ENCODE data around the gene DBH. TPM values are rescaled to one million over a fixed set of nuclear protein-coding genes. Genes with fewer than 3 reads are reported as not detected.

The DBH gene
- total RNA-seq, 4 donors from 2014 or later = not detected

- no peaks in the 10 kb centered on the region for H3K9me3 ChIP-seq
- H3K27ac ChIP-seq = no peak overlapping the region
- no peaks in the 10 kb centered on the region for H3K36me3 ChIP-seq
- H3K27me3 ChIP-seq = peaks cover 0 to 99% (median 3%) of the 10 kb centered on the region in 4 donors
- no peak for DNase-seq
- WGBS, 2 donors = 18 to 54% methylated on average over 2 to 4 of the region's 7 CpGs
- intact Hi-C loops (cut with DNase I) = no loop called here
- H3K4me1 ChIP-seq = peaks cover 0 to 4% (median 4%) of the 10 kb centered on the region in 3 donors
- TF ChIP-seq CTCF (IDR thresholded peaks at IDR 0.05) (no peak), POLR2A (IDR thresholded peaks at IDR 0.05) (no peak)
- H3K4me3 ChIP-seq = no peak overlapping the region
These were observed 28.8 kb upstream of the DBH start for GRCh38 chr9:133607381-133607780.

DNA sequence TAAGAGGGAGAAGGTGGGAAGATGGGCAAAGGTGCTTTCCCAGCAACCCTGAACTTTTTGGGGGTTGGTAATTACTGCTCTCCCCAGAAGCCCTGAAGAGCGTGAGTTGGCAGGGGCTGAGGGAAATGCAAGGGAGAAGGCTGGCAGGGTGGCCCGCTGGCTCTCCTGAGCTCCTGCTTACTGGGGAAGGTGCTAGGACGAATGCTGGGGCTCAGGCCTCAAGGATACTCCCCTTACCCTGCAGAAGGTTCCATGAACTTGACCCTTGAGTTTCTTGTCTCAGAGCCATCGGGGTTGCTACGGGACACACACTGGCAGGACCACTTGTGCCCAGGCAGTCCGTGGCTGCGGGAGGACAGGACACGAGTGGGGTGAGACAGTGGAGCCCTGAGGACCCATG is 28.2 kb upstream of the DBH start:
- Histone ChIP-seq H3K27me3 (peaks cover 0 to 99% (median 3%) of the 10 kb centered on the region in 4 donors), H3K27ac (no peak overlapping the region), H3K9me3 (no peaks in the 10 kb centered on the region), H3K36me3 (no peaks in the 10 kb centered on the region), H3K4me3 (no peak overlapping the region), H3K4me1 (peaks cover 0 to 4% (median 4%) of the 10 kb centered on the region in 3 donors)
- WGBS, 2 donors = 50 to 78% methylated on average over 1 to 5 of the region's 8 CpGs
- no peak for DNase-seq
- intact Hi-C loops (cut with DNase I) = no loop called here
- TF ChIP-seq POLR2A (IDR thresholded peaks at IDR 0.05) = no peak
- no peak for TF ChIP-seq CTCF (IDR thresholded peaks at IDR 0.05)

DNA sequence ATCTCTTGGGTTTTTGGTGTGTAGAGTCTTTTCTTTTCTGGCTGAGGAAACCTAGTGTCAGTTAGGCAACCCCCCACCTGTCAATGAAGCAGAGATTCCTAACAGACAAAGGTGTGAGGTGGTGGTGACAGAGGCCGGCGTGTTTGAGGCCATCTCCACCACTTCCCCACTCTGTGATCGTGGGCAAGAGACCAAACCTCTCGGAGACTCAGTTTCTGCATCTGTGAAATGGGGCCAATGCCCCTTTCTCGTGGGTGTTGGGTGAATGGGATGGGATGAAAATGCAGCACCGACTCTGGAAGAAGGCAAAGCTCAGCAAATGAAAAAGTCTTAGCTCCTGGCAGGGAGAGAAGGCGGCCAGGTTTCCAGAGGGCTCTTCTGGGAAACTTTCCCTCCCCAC is 27.8 kb upstream of the DBH start:
- intact Hi-C loops (cut with DNase I) = no loop called here

DNA sequence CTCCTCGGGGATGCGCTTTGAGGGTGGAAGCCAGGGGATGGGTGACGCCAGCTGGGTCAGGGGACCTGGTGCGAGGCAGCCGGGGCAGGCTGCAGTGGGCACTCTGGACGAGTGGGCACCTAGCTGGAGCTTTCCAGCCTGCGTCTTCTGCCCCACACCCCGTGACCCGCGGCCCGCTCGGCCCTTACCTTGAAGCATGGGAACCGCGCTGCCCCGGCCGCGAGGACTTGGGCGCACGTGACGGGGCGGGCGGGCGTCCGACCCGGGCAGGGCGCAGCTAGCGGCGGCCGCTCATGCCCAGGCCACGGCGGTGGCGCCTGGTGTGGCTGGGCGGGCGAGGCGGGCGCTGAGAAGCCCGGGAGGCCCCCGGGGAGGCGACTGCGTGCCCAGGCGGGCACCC is 27.3 kb upstream of the DBH start:
- Histone ChIP-seq H3K4me1 (peaks cover 0 to 4% (median 4%) of the 10 kb centered on the region in 3 donors), H3K36me3 (no peaks in the 10 kb centered on the region), H3K9me3 (no peaks in the 10 kb centered on the region), H3K4me3 (peak overlapping the region in 1 of 4 donors; percentile 9), H3K27ac (no peak overlapping the region), H3K27me3 (peaks cover 0 to 100% (median 3%) of the 10 kb centered on the region in 4 donors)
- 33% methylated on average over 1 of the region's 41 CpGs; no CpG with 5 or more reads in 1 of the 2 donors for WGBS, 2 donors
- no peak for DNase-seq
- intact Hi-C loops (cut with DNase I) = no loop called here
- no peak for TF ChIP-seq CTCF (IDR thresholded peaks at IDR 0.05)
- no peak for TF ChIP-seq POLR2A (IDR thresholded peaks at IDR 0.05)

More for the DNA sequence above, 27.8 kb upstream of the DBH start:
- no peak for DNase-seq
- H3K4me3 ChIP-seq = no peak overlapping the region
- peaks cover 0 to 99% (median 3%) of the 10 kb centered on the region in 4 donors for H3K27me3 ChIP-seq
- H3K9me3 ChIP-seq = no peaks in the 10 kb centered on the region
- TF ChIP-seq CTCF (IDR thresholded peaks at IDR 0.05) (no peak), POLR2A (IDR thresholded peaks at IDR 0.05) (no peak)
- no peak overlapping the region for H3K27ac ChIP-seq
- no peaks in the 10 kb centered on the region for H3K36me3 ChIP-seq
- H3K4me1 ChIP-seq = peaks cover 0 to 4% (median 4%) of the 10 kb centered on the region in 3 donors
- 70 to 75% methylated on average over 3 to 5 of the region's 7 CpGs for WGBS, 2 donors

- WGBS, 2 donors = 33 to 60% methylated on average over 4 to 6 of the region's 61 CpGs
- peak within 1 kb of the TSS in 1 of 4 donors; percentile 9 for H3K4me3 ChIP-seq
- H3K27ac ChIP-seq = no peak within 1 kb of the TSS
- intact Hi-C loops (cut with DNase I) = no loop called here
- H3K9me3 ChIP-seq = no peaks in the 10 kb centered on the region
- H3K27me3 ChIP-seq = peaks cover 0 to 100% (median 3%) of the 10 kb centered on the region in 4 donors
- no peaks in the 10 kb centered on the region for H3K36me3 ChIP-seq
- no peak for DNase-seq
- TF ChIP-seq POLR2A (IDR thresholded peaks at IDR 0.05) (no peak), CTCF (IDR thresholded peaks at IDR 0.05) (no peak)
- H3K4me1 ChIP-seq = peaks cover 0 to 4% (median 4%) of the 10 kb centered on the region in 3 donors
These were observed 26.7 kb upstream of the DBH start, which contains the start of gene FAM163B for GRCh38 chr9:133609311-133610098. FAM163B (minus strand) TSS chr9:133609389; CDS start chr9:133580223, 29,166 bp downstream.

Measured in esophagus squamous epithelium (tissue), 5 donors.